ENCODE measurements around the gene TMEM175.
"Not testable (repeated sequence)": the region's sequence is repeated elsewhere in the genome, so short reads cannot be mapped to it uniquely, and the experiment has no call there.

The TMEM175 gene

GRCh38 chr4:999240-999863, 67.1 kb downstream of the TMEM175 start:
- DNase-seq (ENCODE audit: low spot score in 2 of 2); H3K9me3 ChIP-seq; H3K4me3 ChIP-seq; H3K4me1 ChIP-seq; H3K36me3 ChIP-seq (replicated peaks); in situ Hi-C loops (cut with MboI; ENCODE audit: low sequenced_read_pairs): not testable (repeated sequence)
- peaks cover 40% of the 10 kb centered on the region for H3K27me3 ChIP-seq (ENCODE audit: low read depth)

- no peaks in the 10 kb centered on the region for H3K4me1 ChIP-seq
- no peak for DNase-seq (ENCODE audit: low spot score in 2 of 2)
- H3K27me3 ChIP-seq (ENCODE audit: low read depth) = peaks cover 40% of the 10 kb centered on the region
- no peaks in the 10 kb centered on the region for H3K36me3 ChIP-seq (replicated peaks)
- in situ Hi-C loops (cut with MboI; ENCODE audit: low sequenced_read_pairs) = no loop called here
- H3K9me3 ChIP-seq = no peaks in the 10 kb centered on the region
- no peak overlapping the region for H3K4me3 ChIP-seq
These were observed 67.7 kb downstream of the TMEM175 start for GRCh38 chr4:999882-1000425.

DNA sequence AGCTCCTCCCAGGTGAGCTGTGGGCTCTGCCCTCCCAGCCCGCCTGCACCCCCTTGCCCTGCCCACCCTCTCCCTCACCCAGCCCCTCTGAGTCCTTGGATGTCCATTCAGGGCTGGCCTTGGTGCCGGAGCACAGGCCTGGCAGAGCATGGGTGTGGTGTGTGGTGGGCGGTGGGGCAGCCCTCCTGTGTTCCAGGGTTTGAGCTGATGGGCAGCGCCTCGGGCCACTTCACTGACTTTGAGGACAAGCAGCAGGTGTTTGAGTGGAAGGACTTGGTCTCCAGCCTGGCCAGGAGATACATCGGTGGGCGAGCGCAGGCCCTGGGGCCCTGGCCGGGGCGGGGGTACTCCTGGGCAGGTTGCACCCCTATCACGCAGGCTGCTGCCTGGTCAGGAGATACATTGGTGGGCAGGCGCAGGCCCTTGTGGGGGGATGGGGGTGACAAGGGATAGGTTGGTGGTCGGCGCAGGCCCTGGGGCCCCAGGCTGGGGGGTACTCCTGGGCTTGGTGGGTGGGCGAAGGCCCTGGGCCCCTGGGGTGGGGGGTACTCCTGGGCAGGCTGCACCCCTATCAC, 68.5 kb downstream of the TMEM175 start:
- Histone ChIP-seq H3K9me3 (no peaks in the 10 kb centered on the region), H3K4me1 (no peaks in the 10 kb centered on the region), H3K27me3 (ENCODE audit: low read depth) (peaks cover 35% of the 10 kb centered on the region), H3K36me3 (replicated peaks) (no peaks in the 10 kb centered on the region), H3K4me3 (no peak overlapping the region)
- DNase-seq (ENCODE audit: low spot score in 2 of 2) = no peak
- in situ Hi-C loops (cut with MboI; ENCODE audit: low sequenced_read_pairs) = no loop called here

GRCh38 chr4:1001561-1002130, 69.4 kb downstream of the TMEM175 start:
- no peaks in the 10 kb centered on the region for H3K36me3 ChIP-seq (replicated peaks)
- no peak for DNase-seq (ENCODE audit: low spot score in 2 of 2)
- in situ Hi-C loops (cut with MboI; ENCODE audit: low sequenced_read_pairs) = no loop called here
- no peaks in the 10 kb centered on the region for H3K4me1 ChIP-seq
- peaks cover 32% of the 10 kb centered on the region for H3K27me3 ChIP-seq (ENCODE audit: low read depth)
- no peak overlapping the region for H3K4me3 ChIP-seq
- H3K9me3 ChIP-seq = no peaks in the 10 kb centered on the region

DNA sequence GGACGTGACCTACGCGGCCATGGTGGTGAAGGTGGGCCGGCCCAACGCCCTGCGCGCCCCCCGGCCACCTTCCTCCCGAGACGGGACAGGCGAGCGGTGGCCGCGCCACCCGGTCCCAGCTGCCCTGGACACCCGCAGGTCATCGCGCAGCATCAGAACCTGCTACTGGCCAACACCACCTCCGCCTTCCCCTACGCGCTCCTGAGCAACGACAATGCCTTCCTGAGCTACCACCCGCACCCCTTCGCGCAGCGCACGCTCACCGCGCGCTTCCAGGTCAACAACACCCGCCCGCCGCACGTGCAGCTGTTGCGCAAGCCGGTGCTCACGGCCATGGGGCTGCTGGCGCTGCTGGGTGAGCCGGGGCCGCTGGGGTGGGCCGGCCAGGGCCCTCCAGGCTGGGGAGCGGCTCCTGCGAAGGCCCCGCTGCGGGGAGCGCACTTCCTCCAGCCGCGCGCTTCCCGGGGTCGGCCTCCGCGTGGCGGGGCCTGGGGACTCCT, 69.9 kb downstream of the TMEM175 start:
- no peak for DNase-seq (ENCODE audit: low spot score in 2 of 2)
- Histone ChIP-seq H3K4me3 (no peak overlapping the region), H3K36me3 (replicated peaks) (no peaks in the 10 kb centered on the region)

GRCh38 chr4:1002631-1003251, 70.5 kb downstream of the TMEM175 start:
- no peak overlapping the region for H3K4me3 ChIP-seq
- no peak for DNase-seq (ENCODE audit: low spot score in 2 of 2)
- peaks cover 27% of the 10 kb centered on the region for H3K27me3 ChIP-seq (ENCODE audit: low read depth)
- H3K36me3 ChIP-seq (replicated peaks) = no peaks in the 10 kb centered on the region
- 0 out of 2 replicates have a peak, but pooled peaks cover 4% of the 10 kb centered on the region for H3K9me3 ChIP-seq
- H3K4me1 ChIP-seq = no peaks in the 10 kb centered on the region
- in situ Hi-C loops (cut with MboI; ENCODE audit: low sequenced_read_pairs) = no loop called here

More for the DNA sequence above, 69.9 kb downstream of the TMEM175 start:
- Histone ChIP-seq H3K27me3 (ENCODE audit: low read depth) (peaks cover 31% of the 10 kb centered on the region), H3K9me3 (0 out of 2 replicates have a peak, but pooled peaks cover 4% of the 10 kb centered on the region), H3K4me1 (no peaks in the 10 kb centered on the region)
- in situ Hi-C loops (cut with MboI; ENCODE audit: low sequenced_read_pairs) = no loop called here

DNA sequence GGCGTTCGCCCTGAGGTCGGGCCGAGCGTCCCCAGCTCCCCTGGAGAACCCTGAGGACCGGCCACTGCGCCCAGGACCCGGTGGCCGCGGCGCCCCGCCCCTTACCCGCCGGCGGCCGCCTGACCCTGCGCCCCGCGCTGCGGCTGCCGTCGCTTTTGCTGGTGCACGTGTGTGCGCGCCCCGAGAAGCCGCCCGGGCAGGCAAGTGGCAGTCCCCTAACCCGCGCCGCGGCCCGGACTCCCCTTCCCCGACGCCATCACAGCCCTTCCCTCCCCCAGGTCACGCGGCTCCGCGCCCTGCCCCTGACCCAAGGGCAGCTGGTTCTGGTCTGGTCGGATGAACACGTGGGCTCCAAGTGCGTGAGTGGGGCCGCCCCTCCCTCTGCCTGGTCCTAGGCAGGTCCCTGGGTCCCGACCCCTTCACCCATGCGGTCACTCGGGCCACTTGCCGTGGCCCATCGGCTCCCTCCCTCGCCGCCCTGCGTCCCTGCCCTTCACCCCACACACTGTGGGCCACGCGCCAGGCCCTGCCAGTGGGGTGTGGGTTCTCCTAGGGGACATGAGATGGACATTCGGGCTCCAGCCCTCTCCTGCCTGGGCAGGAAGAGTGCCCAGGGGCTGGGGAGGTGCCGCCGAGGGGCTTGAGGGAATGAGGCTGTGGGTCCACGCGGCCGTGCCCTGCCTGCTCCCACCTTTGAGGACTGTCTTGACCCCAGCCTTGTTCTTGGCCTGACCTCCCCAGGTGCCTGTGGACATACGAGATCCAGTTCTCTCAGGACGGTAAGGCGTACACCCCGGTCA, 71.2 kb downstream of the TMEM175 start:
- no peak overlapping the region for H3K4me3 ChIP-seq
- no peaks in the 10 kb centered on the region for H3K4me1 ChIP-seq
- 0 out of 2 replicates have a peak, but pooled peaks cover 4% of the 10 kb centered on the region for H3K9me3 ChIP-seq
- in situ Hi-C loops (cut with MboI; ENCODE audit: low sequenced_read_pairs) = no loop called here
- peaks cover 22% of the 10 kb centered on the region for H3K27me3 ChIP-seq (ENCODE audit: low read depth)
- H3K36me3 ChIP-seq (replicated peaks) = no peaks in the 10 kb centered on the region
- no peak for DNase-seq (ENCODE audit: low spot score in 2 of 2)

DNA sequence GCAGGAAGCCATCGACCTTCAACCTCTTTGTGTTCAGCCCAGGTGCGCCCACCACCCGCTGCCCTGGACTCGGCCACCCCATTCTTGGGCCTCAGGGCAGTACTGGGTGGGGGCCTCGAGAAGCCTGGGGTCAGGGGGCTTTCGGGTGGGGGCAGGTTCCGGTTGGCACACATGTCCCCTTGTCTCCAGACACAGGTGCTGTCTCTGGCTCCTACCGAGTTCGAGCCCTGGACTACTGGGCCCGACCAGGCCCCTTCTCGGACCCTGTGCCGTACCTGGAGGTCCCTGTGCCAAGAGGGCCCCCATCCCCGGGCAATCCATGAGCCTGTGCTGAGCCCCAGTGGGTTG, 71.8 kb downstream of the TMEM175 start:
- in situ Hi-C loops (cut with MboI; ENCODE audit: low sequenced_read_pairs) = no loop called here
- Histone ChIP-seq H3K27me3 (ENCODE audit: low read depth) (peaks cover 26% of the 10 kb centered on the region), H3K36me3 (replicated peaks) (no peaks in the 10 kb centered on the region), H3K4me1 (0 out of 2 replicates have a peak, but pooled peaks cover 2% of the 10 kb centered on the region), H3K9me3 (0 out of 2 replicates have a peak, but pooled peaks cover 4% of the 10 kb centered on the region), H3K4me3 (no peak overlapping the region)
- no peak for DNase-seq (ENCODE audit: low spot score in 2 of 2)

- Histone ChIP-seq H3K4me3 (no peak overlapping the region), H3K9me3 (0 out of 2 replicates have a peak, but pooled peaks cover 4% of the 10 kb centered on the region), H3K4me1 (0 out of 2 replicates have a peak, but pooled peaks cover 4% of the 10 kb centered on the region), H3K36me3 (replicated peaks) (no peaks in the 10 kb centered on the region), H3K27me3 (ENCODE audit: low read depth) (peaks cover 24% of the 10 kb centered on the region)
- in situ Hi-C loops (cut with MboI; ENCODE audit: low sequenced_read_pairs) = no loop called here
- no peak for DNase-seq (ENCODE audit: low spot score in 2 of 2)
These were observed 72.6 kb downstream of the TMEM175 start for GRCh38 chr4:1004557-1005485.

DNA sequence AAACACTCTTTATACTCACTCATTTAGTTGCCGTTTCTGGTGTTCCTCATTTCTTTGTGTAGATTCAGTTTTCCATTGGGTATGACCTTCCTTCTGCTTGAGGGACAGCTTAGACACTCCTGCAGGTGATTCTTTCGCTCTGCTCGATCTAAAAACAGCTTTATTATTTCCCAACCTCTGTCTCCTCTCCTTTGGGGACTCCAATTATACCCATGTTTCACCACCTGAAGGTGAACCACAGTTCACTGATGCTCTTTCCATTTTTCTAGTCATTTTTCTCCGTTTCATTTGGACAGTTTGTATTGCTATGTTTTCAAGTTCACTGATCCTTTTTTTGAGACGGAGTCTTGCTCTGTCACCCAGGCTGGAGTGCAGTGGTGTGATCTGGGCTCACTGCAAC, 74.6 kb downstream of the TMEM175 start:
- Histone ChIP-seq H3K36me3 (replicated peaks) (no peaks in the 10 kb centered on the region), H3K9me3 (0 out of 2 replicates have a peak, but pooled peaks cover 4% of the 10 kb centered on the region), H3K4me1 (peaks cover 13% of the 10 kb centered on the region), H3K4me3 (no peak overlapping the region), H3K27me3 (ENCODE audit: low read depth) (peaks cover 26% of the 10 kb centered on the region)
- no peak for DNase-seq (ENCODE audit: low spot score in 2 of 2)
- in situ Hi-C loops (cut with MboI; ENCODE audit: low sequenced_read_pairs) = no loop called here
